HCT116 (cell line): ENCODE measurements around the gene ZBTB7C. TPM values are rescaled to one million over a fixed set of nuclear protein-coding genes. Genes with fewer than 3 reads are reported as not detected.
"Not testable (repeated sequence)": the region's sequence is repeated elsewhere in the genome, so short reads cannot be mapped to it uniquely, and the experiment has no call there.

Experiments used
- ATAC-seq: fragments of 200-7000 bp; cut with Tn5 transposase; 2 replicates; pipeline ENCODE4 v1.9.1; 2020; ENCODE audit warnings: mild to moderate bottlenecking, moderate library complexity
- BruUV-seq: library from RNA; stranded (reverse); fragments of 400-500 nt; replicated peaks from 2 replicates; lab custom pipeline; 2021; lab: Mats Ljungman, UMichigan
- CTCF ChIA-PET: fragments of 300-600 bp; sonication (Branson Sonifier 250); formaldehyde crosslinking; loops from one replicate; lab custom pipeline; 2021; ENCODE audit warnings: antibody characterized with exemption; lab: Charles Lee
- POLR2A ChIA-PET: fragments of 300-600, 350-600 bp; sonication (Branson Sonifier 250); formaldehyde crosslinking; loops from one replicate; lab custom pipeline; 2021; ENCODE audit warnings: antibody characterized with exemption; lab: Charles Lee
- RAD21 ChIA-PET, 2 experiments: fragments of 300-600 bp; sonication (Branson Sonifier 250); formaldehyde crosslinking; loops; one replicate each; lab custom pipeline; 2023; ENCODE audit warnings: low total read pairs in 2 of 2; ENCODE audit not compliant: uncharacterized antibody in 2 of 2, unreplicated experiment in 2 of 2, low non-redundant PET in 1 of 2; lab: Charles Lee
- DNase-seq: peaks from one replicate; pipeline ENCODE4 v3.0.0-alpha.2; 2010; ENCODE audit warnings: low read depth, low spot score
- H2AFZ ChIP-seq: fragments of 200-600 bp; shearing (Covaris generic), sonication (generic); 2 replicates; pipeline ENCODE4 v1.6.1; 2017; ENCODE audit warnings: low read depth, mixed run types, mixed read lengths, antibody characterized with exemption, low read length; ENCODE audit not compliant: poor library complexity, severe bottlenecking
- H3K27ac ChIP-seq: 2 replicates; pipeline ENCODE4 v1.5.1; 2012; ENCODE audit warnings: low read depth, low read length
- H3K27me3 ChIP-seq: fragments of 200-600 bp; sonication (generic); 2 replicates; pipeline ENCODE4 v1.6.1; 2016; ENCODE audit warnings: mixed run types, low read length, mixed read lengths; ENCODE audit not compliant: insufficient read depth
- H3K36me3 ChIP-seq, 2 experiments: fragments of 200-500 bp in 1 of 2; fragments of 200-600 bp in 1 of 2; sonication (Bioruptor generic) in 1 of 2; sonication (generic) in 1 of 2; 2 replicates each; pipeline versions ENCODE4 v1.5.1 to v1.6.1; 2014 to 2016; ENCODE audit warnings: low read length in 2 of 2, inconsistent platforms in 1 of 2, mixed read lengths in 1 of 2, mixed run types in 1 of 2; ENCODE audit not compliant: insufficient read depth in 2 of 2, control insufficient read depth in 1 of 2
- H3K4me1 ChIP-seq, 2 experiments: fragments of 200-600 bp in 1 of 2; sonication (generic) in 1 of 2; 2 replicates each; pipeline versions ENCODE4 v1.5.1 to v1.6.1; 2012 to 2017; ENCODE audit warnings: low read length in 2 of 2, inconsistent platforms in 1 of 2, mild to moderate bottlenecking in 1 of 2, mixed read lengths in 1 of 2, mixed run types in 1 of 2, moderate library complexity in 1 of 2; ENCODE audit not compliant: insufficient read depth in 2 of 2, control insufficient read depth in 1 of 2
- H3K4me2 ChIP-seq: fragments of 200-600 bp; sonication (generic); 2 replicates; pipeline ENCODE4 v1.6.1; 2017; ENCODE audit warnings: mixed run types, low read length, mixed read lengths
- H3K4me3 ChIP-seq, 2 experiments: fragments of 200-600 bp in 1 of 2; sonication (generic) in 1 of 2; replicated peaks in 1 of 2; 2 replicates each; pipeline ENCODE4 v1.5.1; 2011 to 2016; ENCODE audit warnings: low read length in 2 of 2, control low read depth in 1 of 2, low read depth in 1 of 2, mild to moderate bottlenecking in 1 of 2, mixed read lengths in 1 of 2, mixed run types in 1 of 2
- H3K79me2 ChIP-seq: fragments of 200-600 bp; sonication (generic); 2 replicates; pipeline ENCODE4 v1.6.1; 2017; ENCODE audit warnings: mild to moderate bottlenecking, mixed run types, low read length, moderate library complexity, mixed read lengths; ENCODE audit not compliant: insufficient read depth
- H3K9ac ChIP-seq: fragments of 200-600 bp; sonication (generic); 2 replicates; pipeline ENCODE4 v1.6.1; 2016; ENCODE audit warnings: low read length, mixed read lengths
- H3K9me2 ChIP-seq: fragments of 200-600 bp; sonication (generic), shearing (Covaris generic); 2 replicates; pipeline ENCODE4 v1.6.1; 2017; ENCODE audit warnings: mixed run types, mild to moderate bottlenecking, moderate library complexity; ENCODE audit not compliant: insufficient read depth
- H3K9me3 ChIP-seq, 2 experiments: fragments of 200-500 bp in 1 of 2; fragments of 200-600 bp in 1 of 2; sonication (Bioruptor generic) in 1 of 2; sonication (generic) in 1 of 2; 2 replicates each; pipeline ENCODE4 v1.6.1; 2014 to 2017; ENCODE audit warnings: low read length in 2 of 2, mixed read lengths in 2 of 2, inconsistent platforms in 1 of 2, low read depth in 1 of 2, mild to moderate bottlenecking in 1 of 2, mixed run types in 1 of 2, moderate library complexity in 1 of 2; ENCODE audit not compliant: control insufficient read depth in 1 of 2, insufficient read depth in 1 of 2
- H4K20me1 ChIP-seq: fragments of 200-600 bp; sonication (generic), shearing (Covaris generic); 2 replicates; pipeline ENCODE4 v1.6.1; 2017; ENCODE audit warnings: mixed run types, mild to moderate bottlenecking, moderate library complexity; ENCODE audit not compliant: insufficient read depth
- CBX3 ChIP-seq: IDR thresholded peaks from 2 replicates; pipeline ENCODE4 v1.6.1; 2012; ENCODE audit warnings: low read depth
- EGR1 ChIP-seq: IDR thresholded peaks from 2 replicates; pipeline ENCODE4 v1.6.1; 2012; ENCODE audit warnings: low read depth
- ELF1 ChIP-seq: IDR thresholded peaks from 2 replicates; pipeline ENCODE4 v1.6.1; 2012; ENCODE audit warnings: low read depth, borderline replicate concordance
- JUND ChIP-seq: IDR thresholded peaks from 2 replicates; pipeline ENCODE4 v1.6.1; 2012
- POLR2A ChIP-seq: IDR thresholded peaks from 2 replicates; pipeline ENCODE4 v1.7.0; 2011; ENCODE audit warnings: borderline replicate concordance; ENCODE audit not compliant: insufficient read depth, insufficient read length; ENCODE audit errors: extremely low read depth
- POLR2AphosphoS5 ChIP-seq: IDR thresholded peaks from 2 replicates; pipeline ENCODE4 v1.6.1; 2011; ENCODE audit warnings: mild to moderate bottlenecking, low read depth, low read length, moderate library complexity
- RAD21 ChIP-seq: IDR thresholded peaks from 2 replicates; pipeline ENCODE4 v1.6.1; 2012; ENCODE audit warnings: low read depth, mild to moderate bottlenecking
- SP1 ChIP-seq: IDR thresholded peaks from 2 replicates; pipeline ENCODE4 v1.6.1; 2012; ENCODE audit warnings: low read depth
- SRF ChIP-seq: IDR thresholded peaks from 2 replicates; pipeline ENCODE4 v1.6.1; 2012; ENCODE audit warnings: low read depth
- TCF7L2 ChIP-seq: IDR thresholded peaks from 2 replicates; pipeline ENCODE4 v1.7.0; 2011; ENCODE audit warnings: borderline replicate concordance, inconsistent platforms; ENCODE audit not compliant: insufficient read depth, insufficient read length; ENCODE audit errors: extremely low read depth
- ZNF274 ChIP-seq: fragments of 200-500 bp; sonication (Bioruptor generic); IDR thresholded peaks from 2 replicates; pipeline ENCODE4 v1.6.1; 2014; ENCODE audit warnings: mild to moderate bottlenecking, low read depth, low read length, inconsistent platforms
- intact Hi-C: fragments of 100-400 bp; cut with micrococcal nuclease; formaldehyde crosslinking; loops from 2 replicates; pipeline ENCODE4 v1.10.0; 2022
- total RNA-seq: library from RNA; stranded (reverse); gene quantifications from one replicate; pipeline ENCODE4 v1.2.1, GENCODE V29; 2021; ENCODE audit not compliant: unreplicated experiment
- TF ChIP-seq, protein P1 (sequence below): IDR thresholded peaks from 2 replicates; pipeline ENCODE4 v1.6.1; 2012
- TF ChIP-seq, protein P2 (sequence below): IDR thresholded peaks from 2 replicates; pipeline ENCODE4 v1.6.1; 2012

Gene ZBTB7C
- total RNA-seq, 1 experiment from 2014 or later, result 0.37 TPM

DNA sequence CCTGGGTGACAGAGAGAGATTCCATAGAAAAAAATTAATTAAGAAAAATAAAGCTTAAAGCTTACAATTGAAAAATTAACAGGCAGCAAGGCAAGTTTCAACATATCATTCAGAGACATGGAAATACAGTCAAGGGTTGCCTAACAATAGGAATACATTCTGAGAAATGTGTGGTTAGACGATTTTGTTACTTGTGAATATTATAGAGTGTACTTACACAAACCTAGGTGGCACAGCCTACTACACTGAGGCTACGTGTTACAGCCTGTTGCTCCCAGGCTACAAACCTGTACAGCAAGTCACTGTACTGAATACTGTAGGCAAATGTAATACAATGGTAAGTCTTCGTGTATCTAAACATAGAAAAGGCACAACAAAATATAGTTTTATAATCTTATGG is 27.7 kb upstream of the ZBTB7C start:
- no peak overlapping the region for H3K9ac ChIP-seq
- no peak for ATAC-seq
- no peak overlapping the region for H3K4me3 ChIP-seq
- ChIA-PET CTCF (interaction anchor here (1.5 to 2.8 kb wide), 3 partner anchors 8 to 17 kb away, joined by 3 to 20 read pairs (median 6); no protein-coding TSS in a partner anchor), POLR2A (interaction anchor here (1.0 kb wide), 1 partner anchor 8 kb away, joined by 3 read pairs; no protein-coding TSS in a partner anchor), RAD21 (no interaction called here)
- peaks cover 22% of the 10 kb centered on the region for H3K27me3 ChIP-seq
- H4K20me1 ChIP-seq, result no peaks in the 10 kb centered on the region
- no peaks in the 10 kb centered on the region for H3K9me2 ChIP-seq
- H3K79me2 ChIP-seq, result no peaks in the 10 kb centered on the region
- H3K27ac ChIP-seq, result no peak overlapping the region
- intact Hi-C loops, result no loop called here
- no peaks in the 10 kb centered on the region for H3K9me3 ChIP-seq
- H3K4me1 ChIP-seq, result no peaks in the 10 kb centered on the region
- no peak for DNase-seq
- BruUV-seq, result no TSS peak
- no peak for TF ChIP-seq JUND
- no peak overlapping the region for H2AFZ ChIP-seq
- no peak overlapping the region for H3K4me2 ChIP-seq
- H3K36me3 ChIP-seq, result no peaks in the 10 kb centered on the region

DNA sequence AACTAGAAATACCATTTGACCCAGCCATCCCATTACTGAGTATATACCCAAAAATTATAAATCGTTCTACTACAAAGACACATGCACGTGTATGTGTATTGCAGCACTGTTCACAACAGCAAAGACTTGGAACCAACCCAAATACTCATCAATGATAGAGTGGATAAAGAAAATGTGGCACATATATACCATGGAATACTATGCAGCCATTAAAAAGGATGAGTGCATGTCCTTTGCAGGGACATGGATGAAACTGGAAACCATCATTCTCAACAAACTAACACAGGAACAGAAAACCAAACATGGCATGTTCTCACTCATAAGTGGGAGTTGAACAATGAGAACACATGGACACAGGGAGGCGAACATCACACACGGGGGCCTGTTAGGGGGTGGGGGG is 25.2 kb upstream of the ZBTB7C start:
- H3K36me3 ChIP-seq, H3K27ac ChIP-seq, CTCF ChIA-PET, H3K4me2 ChIP-seq, H3K9ac ChIP-seq, POLR2A ChIA-PET, DNase-seq, ATAC-seq, H3K4me1 ChIP-seq, H3K9me2 ChIP-seq, H3K4me3 ChIP-seq, H3K79me2 ChIP-seq, H3K27me3 ChIP-seq, intact Hi-C loops, H2AFZ ChIP-seq, H4K20me1 ChIP-seq, RAD21 ChIA-PET, H3K9me3 ChIP-seq, BruUV-seq: not testable (repeated sequence)

DNA sequence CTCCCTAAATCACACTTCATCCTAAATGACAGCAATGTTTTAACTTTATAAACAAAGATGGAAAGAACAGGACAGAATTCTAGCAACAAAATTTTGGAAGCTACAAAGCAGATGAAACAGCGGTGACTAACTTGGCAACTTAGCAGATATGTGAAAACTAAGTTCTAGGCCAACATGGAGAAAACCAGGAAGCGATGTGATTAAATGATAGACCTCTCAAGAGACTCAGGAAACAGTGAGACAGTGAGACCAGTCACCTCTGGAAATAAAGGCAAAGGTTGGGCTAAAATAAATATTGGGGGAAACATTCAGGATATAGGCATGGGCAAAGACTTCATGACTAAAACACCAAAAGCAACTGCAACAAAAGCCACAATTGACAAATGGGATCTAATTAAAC is 24.4 kb upstream of the ZBTB7C start:
- intact Hi-C loops, result no loop called here
- POLR2A ChIA-PET, result no interaction called here
- TF ChIP-seq POLR2AphosphoS5 (no peak), EGR1 (no peak), CBX3 (no peak), RAD21 (no peak), TCF7L2 (no peak), POLR2A (no peak), SRF (no peak), ZNF274 (no peak), SP1 (no peak), ELF1 (no peak)
- TF ChIP-seq, protein P1, sequence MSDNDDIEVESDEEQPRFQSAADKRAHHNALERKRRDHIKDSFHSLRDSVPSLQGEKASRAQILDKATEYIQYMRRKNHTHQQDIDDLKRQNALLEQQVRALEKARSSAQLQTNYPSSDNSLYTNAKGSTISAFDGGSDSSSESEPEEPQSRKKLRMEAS, result no peak
- TF ChIP-seq, protein P2, sequence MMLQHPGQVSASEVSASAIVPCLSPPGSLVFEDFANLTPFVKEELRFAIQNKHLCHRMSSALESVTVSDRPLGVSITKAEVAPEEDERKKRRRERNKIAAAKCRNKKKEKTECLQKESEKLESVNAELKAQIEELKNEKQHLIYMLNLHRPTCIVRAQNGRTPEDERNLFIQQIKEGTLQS, result no peak

More for the DNA sequence above, 24.4 kb upstream of the ZBTB7C start:
- CTCF ChIA-PET, result no interaction called here
- H3K9ac ChIP-seq, result no peak overlapping the region
- no peaks in the 10 kb centered on the region for H3K36me3 ChIP-seq
- H3K4me2 ChIP-seq, result no peak overlapping the region
- BruUV-seq, result no TSS peak
- RAD21 ChIA-PET, result no interaction called here
- no peaks in the 10 kb centered on the region for H3K79me2 ChIP-seq
- H3K4me1 ChIP-seq, result no peaks in the 10 kb centered on the region
- DNase-seq (no peak), ATAC-seq (no peak)
- H3K9me2 ChIP-seq, result no peaks in the 10 kb centered on the region
- H2AFZ ChIP-seq, result no peak overlapping the region
- H3K4me3 ChIP-seq, result no peak overlapping the region
- H3K27me3 ChIP-seq, result 0 out of 2 replicates have a peak, but pooled peaks cover 1% of the 10 kb centered on the region
- no peaks in the 10 kb centered on the region for H3K9me3 ChIP-seq
- H4K20me1 ChIP-seq, result no peaks in the 10 kb centered on the region
- no peak overlapping the region for H3K27ac ChIP-seq
